A673 (cell line): ENCODE data around the gene OR5AU1. TPM values are rescaled to one million over a fixed set of nuclear protein-coding genes. Genes with fewer than 3 reads are reported as not detected.

ENCODE experiments used
- BruUV-seq: library from RNA; stranded (reverse); fragments of 400-500 nt; replicated peaks from 2 replicates; lab custom pipeline; 2021; lab: Mats Ljungman, UMichigan
- CTCF ChIA-PET: fragments of 300-600 bp; sonication (Branson Sonifier 250); formaldehyde crosslinking; loops from one replicate; lab custom pipeline; 2022; ENCODE audit warnings: antibody characterized with exemption; lab: Charles Lee
- POLR2A ChIA-PET: fragments of 300-600 bp; sonication (Branson Sonifier 250); formaldehyde crosslinking; loops from one replicate; lab custom pipeline; 2022; ENCODE audit warnings: antibody characterized with exemption; ENCODE audit not compliant: low non-redundant PET; lab: Charles Lee
- DNase-seq: peaks from one replicate; pipeline ENCODE4 v3.0.0-alpha.2; 2015; ENCODE audit warnings: low spot score
- H3K27ac ChIP-seq: fragments of 200-600 bp; sonication (generic); 2 replicates; pipeline ENCODE4 v1.5.1; 2016; ENCODE audit warnings: mixed run types, low read depth, mild to moderate bottlenecking, mixed read lengths, antibody characterized with exemption, low read length; ENCODE audit not compliant: poor library complexity, severe bottlenecking
- H3K27me3 ChIP-seq: fragments of 200-600 bp; sonication (generic); replicated peaks from 2 replicates; pipeline ENCODE4 v1.6.1; 2017; ENCODE audit warnings: mixed run types, low read depth, mild to moderate bottlenecking, mixed read lengths, antibody characterized with exemption, low read length; ENCODE audit not compliant: insufficient read depth, poor library complexity
- H3K36me3 ChIP-seq: fragments of 200-600 bp; sonication (generic); 2 replicates; pipeline ENCODE4 v1.6.1; 2016; ENCODE audit warnings: mixed run types, mild to moderate bottlenecking, mixed read lengths, antibody characterized with exemption, low read length; ENCODE audit not compliant: insufficient read depth, poor library complexity, severe bottlenecking
- H3K4me1 ChIP-seq: fragments of 200-600 bp; sonication (generic); 2 replicates; pipeline ENCODE4 v1.6.1; 2017; ENCODE audit warnings: mixed run types, mild to moderate bottlenecking, mixed read lengths, antibody characterized with exemption, low read length; ENCODE audit not compliant: insufficient read depth, poor library complexity, severe bottlenecking
- H3K4me3 ChIP-seq: fragments of 200-600 bp; sonication (generic); 2 replicates; pipeline ENCODE4 v1.5.1; 2016; ENCODE audit warnings: low read depth, mixed run types, mild to moderate bottlenecking, mixed read lengths, low read length; ENCODE audit not compliant: poor library complexity, severe bottlenecking
- H3K9me3 ChIP-seq: fragments of 200-600 bp; sonication (generic); 2 replicates; pipeline ENCODE4 v1.6.1; 2016; ENCODE audit warnings: mixed run types, low read depth, mild to moderate bottlenecking, mixed read lengths, antibody characterized with exemption, low read length; ENCODE audit not compliant: poor library complexity, severe bottlenecking
- EZH2 ChIP-seq: fragments of 200-600 bp; sonication (generic); IDR thresholded peaks from 2 replicates; pipeline ENCODE4 v1.6.1; 2017; ENCODE audit warnings: borderline replicate concordance, low read depth, mild to moderate bottlenecking, mixed read lengths, antibody characterized with exemption, low read length; ENCODE audit not compliant: poor library complexity, severe bottlenecking
- intact Hi-C: fragments of 100-400 bp; cut with micrococcal nuclease; formaldehyde crosslinking; loops from one replicate; pipeline ENCODE4 v1.10.0; 2022; ENCODE audit not compliant: unreplicated experiment
- total RNA-seq: library from RNA; stranded (reverse); gene quantifications from 2 replicates; pipeline ENCODE4 v1.2.3, GENCODE V29; 2021
- TF ChIP-seq, protein P1 (sequence below): fragments of 300-800, 200-600 bp; sonication (generic); conservative IDR thresholded peaks from 2 replicates; pipeline ENCODE4 v1.5.1; 2017; ENCODE audit warnings: low read depth, mild to moderate bottlenecking, antibody characterized with exemption, low read length, moderate library complexity, mixed read lengths

OR5AU1 gene
- total RNA-seq, 1 experiment from 2014 or later, result not detected

- Histone ChIP-seq H3K4me1 (no peaks in the 10 kb centered on the region), H3K27ac (no peak overlapping the region), H3K4me3 (no peak overlapping the region), H3K9me3 (no peaks in the 10 kb centered on the region), H3K36me3 (no peaks in the 10 kb centered on the region), H3K27me3 (no peaks in the 10 kb centered on the region)
- intact Hi-C loops, result no loop called here
- TF ChIP-seq, protein P1, sequence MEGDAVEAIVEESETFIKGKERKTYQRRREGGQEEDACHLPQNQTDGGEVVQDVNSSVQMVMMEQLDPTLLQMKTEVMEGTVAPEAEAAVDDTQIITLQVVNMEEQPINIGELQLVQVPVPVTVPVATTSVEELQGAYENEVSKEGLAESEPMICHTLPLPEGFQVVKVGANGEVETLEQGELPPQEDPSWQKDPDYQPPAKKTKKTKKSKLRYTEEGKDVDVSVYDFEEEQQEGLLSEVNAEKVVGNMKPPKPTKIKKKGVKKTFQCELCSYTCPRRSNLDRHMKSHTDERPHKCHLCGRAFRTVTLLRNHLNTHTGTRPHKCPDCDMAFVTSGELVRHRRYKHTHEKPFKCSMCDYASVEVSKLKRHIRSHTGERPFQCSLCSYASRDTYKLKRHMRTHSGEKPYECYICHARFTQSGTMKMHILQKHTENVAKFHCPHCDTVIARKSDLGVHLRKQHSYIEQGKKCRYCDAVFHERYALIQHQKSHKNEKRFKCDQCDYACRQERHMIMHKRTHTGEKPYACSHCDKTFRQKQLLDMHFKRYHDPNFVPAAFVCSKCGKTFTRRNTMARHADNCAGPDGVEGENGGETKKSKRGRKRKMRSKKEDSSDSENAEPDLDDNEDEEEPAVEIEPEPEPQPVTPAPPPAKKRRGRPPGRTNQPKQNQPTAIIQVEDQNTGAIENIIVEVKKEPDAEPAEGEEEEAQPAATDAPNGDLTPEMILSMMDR, result peak; percentile 83
- TF ChIP-seq EZH2, result no peak
- ChIA-PET CTCF (interaction anchor here (0.7 to 2.6 kb wide), 2 partner anchors 121 to 1152 kb away, joined by 3 to 10 read pairs; no protein-coding TSS in a partner anchor), POLR2A (no interaction called here)
- DNase-seq, result peak; percentile 62
- BruUV-seq, result no TSS peak
These were observed 19.8 kb downstream of the OR5AU1 start for GRCh38 chr14:21136024-21136423.

GRCh38 chr14:21133901-21134300 is 22.0 kb downstream of the OR5AU1 start:
- Histone ChIP-seq H3K27ac (no peak overlapping the region), H3K4me3 (no peak overlapping the region), H3K27me3 (no peaks in the 10 kb centered on the region), H3K9me3 (no peaks in the 10 kb centered on the region), H3K4me1 (no peaks in the 10 kb centered on the region), H3K36me3 (no peaks in the 10 kb centered on the region)
- no peak for TF ChIP-seq EZH2
- CTCF ChIA-PET, result no interaction called here
- DNase-seq, result no peak
- POLR2A ChIA-PET, result no interaction called here
- BruUV-seq, result no TSS peak
- intact Hi-C loops, result no loop called here

DNA sequence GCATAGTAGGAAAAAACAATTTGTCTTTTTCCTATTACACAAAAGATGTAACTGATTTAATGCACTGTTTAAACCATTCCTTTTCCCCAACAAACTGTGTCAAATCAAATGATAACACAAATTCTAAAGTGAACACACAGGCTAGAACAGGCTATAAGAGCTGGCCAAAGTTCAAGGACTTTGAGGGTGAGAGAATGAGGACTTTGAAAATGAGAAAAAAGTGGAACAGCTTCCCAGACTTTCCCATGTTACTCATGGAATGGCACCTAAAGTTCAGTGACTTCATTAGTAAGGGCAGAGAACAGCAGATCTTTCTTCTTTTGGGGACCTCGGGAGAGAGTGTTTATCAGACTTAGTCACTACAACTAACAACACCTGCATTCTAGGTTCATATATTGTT is 32.4 kb downstream of the OR5AU1 start:
- intact Hi-C loops, result no loop called here
- no peaks in the 10 kb centered on the region for H3K36me3 ChIP-seq
- no peaks in the 10 kb centered on the region for H3K9me3 ChIP-seq
- no peaks in the 10 kb centered on the region for H3K27me3 ChIP-seq
- TF ChIP-seq, protein P1, result no peak
- TF ChIP-seq EZH2, result no peak
- POLR2A ChIA-PET, result no interaction called here
- H3K4me3 ChIP-seq, result no peak overlapping the region
- no peak for DNase-seq
- CTCF ChIA-PET, result no interaction called here
- H3K4me1 ChIP-seq, result no peaks in the 10 kb centered on the region
- no TSS peak for BruUV-seq
- H3K27ac ChIP-seq, result no peak overlapping the region

- POLR2A ChIA-PET, result no interaction called here
- no peaks in the 10 kb centered on the region for H3K9me3 ChIP-seq
- no peaks in the 10 kb centered on the region for H3K36me3 ChIP-seq
- BruUV-seq, result no TSS peak
- H3K27me3 ChIP-seq, result no peaks in the 10 kb centered on the region
- H3K27ac ChIP-seq, result no peak overlapping the region
- TF ChIP-seq, protein P1, result no peak
- no peak for TF ChIP-seq EZH2
- H3K4me1 ChIP-seq, result no peaks in the 10 kb centered on the region
- no peak for DNase-seq
- intact Hi-C loops, result no loop called here
- CTCF ChIA-PET, result interaction anchor here (0.7 kb wide), 1 partner anchor 29 kb away, joined by 6 read pairs; no protein-coding TSS in a partner anchor
- H3K4me3 ChIP-seq, result no peak overlapping the region
These were observed 34.7 kb downstream of the OR5AU1 start for GRCh38 chr14:21121122-21121521.
